ENCODE data around the gene RPIA. TPM values are rescaled to one million over a fixed set of nuclear protein-coding genes. Genes with fewer than 3 reads are reported as not detected.

The RPIA gene
- total RNA-seq, 2 experiments from 2014 or later, result 82.7 to 84.1 TPM

DNA sequence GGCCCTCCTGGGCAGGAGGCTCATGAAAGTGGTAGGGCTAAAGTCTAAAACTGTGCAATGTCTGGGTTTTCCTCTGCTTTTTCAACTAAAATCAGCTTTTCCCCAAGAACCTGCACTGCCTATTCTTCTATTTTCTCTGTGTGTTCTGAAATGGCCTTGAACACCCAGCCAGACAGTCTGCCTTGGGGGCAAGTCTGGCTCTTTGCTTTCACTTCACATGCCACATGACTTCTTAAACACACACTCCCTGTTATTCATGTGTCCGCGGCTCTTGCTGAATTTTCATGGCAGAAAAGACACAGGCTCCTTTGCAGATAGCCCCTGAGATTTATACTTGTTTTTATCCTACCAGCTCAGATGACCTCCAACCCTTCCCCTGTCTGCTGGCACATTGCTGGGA is 10.6 kb upstream of the RPIA start:
- POLR2A ChIA-PET, result no interaction called here
- CTCF ChIA-PET, result interaction anchor here (0.6 kb wide), 3 partner anchors 71 to 386 kb away, joined by 3 to 4 read pairs (median 4); no protein-coding TSS in a partner anchor

DNA sequence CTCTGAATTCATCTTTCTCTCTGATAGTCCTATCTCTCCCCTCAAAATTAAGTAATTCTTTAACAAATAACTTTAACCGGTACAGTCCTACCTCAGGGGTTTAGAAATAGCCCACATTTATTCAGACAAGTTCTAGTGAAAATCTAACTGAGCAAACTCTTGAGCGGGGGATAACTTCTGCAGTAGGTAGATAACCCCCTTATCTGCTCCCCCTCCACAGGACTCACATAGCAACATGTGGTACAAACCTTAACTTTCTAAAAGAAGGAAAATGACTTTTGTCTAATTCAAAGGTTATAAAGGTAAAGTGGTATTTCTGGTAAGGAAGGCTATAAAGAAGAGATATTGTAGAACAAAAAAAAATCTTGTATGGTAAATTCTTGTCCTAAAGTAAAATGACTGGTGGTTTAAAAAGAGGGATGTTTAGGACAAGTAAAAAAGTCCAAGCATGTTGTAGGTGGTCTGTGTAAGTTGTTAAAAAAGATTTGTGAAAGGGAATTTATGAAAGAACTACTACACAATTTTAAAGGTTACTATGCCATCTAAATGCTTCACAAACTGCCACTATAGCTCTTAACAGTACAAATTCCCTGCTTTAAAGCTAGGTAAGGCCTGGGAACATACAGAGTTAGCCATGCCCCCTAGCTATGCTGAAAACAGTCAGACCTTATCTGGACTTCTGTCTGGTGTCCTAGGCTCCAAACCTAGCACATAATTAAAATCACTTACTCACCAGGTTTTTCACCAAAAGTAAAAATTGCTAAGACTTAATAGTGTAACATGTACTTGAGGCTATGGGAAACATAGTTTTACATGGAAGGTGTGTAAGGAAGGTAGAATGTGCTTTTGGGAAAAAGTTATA is 8.1 kb upstream of the RPIA start:
- ChIA-PET CTCF (no interaction called here), POLR2A (no interaction called here)

DNA sequence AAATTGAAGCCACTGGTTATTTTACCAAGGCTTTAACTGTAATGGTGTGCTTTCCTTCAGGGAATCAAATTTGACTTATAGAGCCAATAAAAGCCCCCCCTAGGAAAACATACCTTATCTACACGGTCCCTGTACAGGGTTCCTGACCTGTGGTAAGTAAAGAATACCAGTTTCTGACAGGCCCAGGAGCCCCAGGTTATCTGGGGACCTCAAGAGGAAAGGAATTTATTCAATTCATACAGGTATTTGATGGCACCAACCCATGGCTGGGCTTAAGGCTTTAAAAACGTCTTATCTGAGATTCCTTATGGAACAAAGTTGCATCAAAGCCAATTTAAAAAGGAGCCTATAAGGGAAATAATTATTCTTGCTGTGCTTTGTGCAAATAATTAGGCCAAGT is 7.0 kb upstream of the RPIA start:
- ChIA-PET POLR2A (no interaction called here), CTCF (no interaction called here)

DNA sequence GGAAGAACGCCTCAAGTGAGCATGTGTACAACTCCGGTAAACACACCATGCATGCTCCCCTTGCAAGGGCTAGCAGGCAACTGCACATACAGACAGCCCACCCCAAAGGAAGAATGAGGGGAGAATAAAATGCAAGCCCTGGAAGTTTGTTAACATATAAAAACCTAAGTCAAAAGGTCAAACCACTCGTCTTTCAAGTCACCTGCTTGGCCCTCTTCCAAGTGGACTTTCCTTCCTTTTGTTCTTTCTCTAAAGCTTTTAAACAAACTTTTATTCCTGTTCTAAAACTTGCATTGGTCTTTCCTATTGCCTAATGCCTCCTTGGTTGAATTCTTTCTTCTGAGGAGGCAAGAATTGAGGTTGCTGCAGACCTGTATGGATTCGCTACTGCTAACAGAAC is 5.2 kb upstream of the RPIA start:
- POLR2A ChIA-PET, result no interaction called here
- CTCF ChIA-PET, result no interaction called here

DNA sequence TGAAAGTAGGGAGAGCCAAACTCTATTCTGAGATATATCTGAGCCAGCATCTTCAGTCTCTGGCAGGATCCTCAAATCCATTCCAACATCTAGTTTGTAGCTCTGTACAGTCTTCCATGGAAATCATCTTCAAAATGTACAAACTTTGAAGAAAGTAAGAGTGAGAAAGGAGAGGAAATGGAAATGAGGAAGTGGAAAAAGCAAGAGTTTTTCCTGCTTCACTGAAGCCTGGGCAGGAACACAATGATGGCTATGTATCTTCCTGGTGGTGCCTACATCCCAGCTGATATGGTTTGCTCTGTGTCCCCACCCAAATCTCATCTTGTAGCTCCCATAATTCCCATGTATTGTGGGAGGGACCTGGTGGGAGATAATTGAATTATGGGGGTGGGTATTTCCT is 4.1 kb upstream of the RPIA start:
- ChIA-PET POLR2A (no interaction called here), CTCF (no interaction called here)

DNA sequence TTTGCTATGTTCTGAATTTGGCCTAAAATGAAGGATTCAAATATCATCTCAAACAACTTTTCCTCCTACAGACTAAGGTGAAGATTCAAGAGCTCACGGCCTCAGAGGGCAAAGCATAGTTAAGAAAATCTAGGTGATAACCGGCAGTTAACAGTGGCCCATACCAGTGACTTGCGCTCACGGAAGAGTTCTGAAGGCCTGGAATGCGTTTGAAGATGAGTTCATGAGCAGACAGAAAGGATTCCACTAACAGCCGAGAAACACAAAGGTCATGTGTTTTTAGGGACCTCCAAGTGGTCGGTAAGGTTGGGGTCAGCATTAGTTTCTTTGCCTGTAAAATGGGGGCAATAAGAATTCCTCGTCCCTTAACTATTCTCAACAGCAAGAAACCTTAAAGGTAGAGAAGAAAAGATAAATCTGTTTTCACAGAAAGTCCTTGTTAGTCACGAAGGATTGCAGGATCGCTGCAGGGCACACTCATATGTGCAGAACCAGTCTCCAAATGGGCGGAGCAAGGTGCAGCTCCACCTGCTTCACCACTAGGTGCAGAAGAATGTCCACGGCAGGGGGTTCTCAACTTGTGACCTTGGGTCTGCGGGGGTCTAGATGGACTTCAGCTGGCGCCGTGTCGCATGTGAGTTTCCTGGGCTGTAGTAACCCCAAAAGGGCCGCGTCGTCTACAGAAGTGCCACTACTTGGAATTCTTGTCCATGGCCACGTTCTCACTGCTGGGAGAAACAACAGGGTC is 708 bp upstream of the RPIA start:
- ChIA-PET POLR2A (interaction anchor here (1.1 kb wide), 1 partner anchor 63 kb away, joined by 4 read pairs; no protein-coding TSS in a partner anchor), CTCF (interaction anchor here (0.8 to 1.1 kb wide), 2 partner anchors 21 to 83 kb away, joined by 3 read pairs; no protein-coding TSS in a partner anchor)

DNA sequence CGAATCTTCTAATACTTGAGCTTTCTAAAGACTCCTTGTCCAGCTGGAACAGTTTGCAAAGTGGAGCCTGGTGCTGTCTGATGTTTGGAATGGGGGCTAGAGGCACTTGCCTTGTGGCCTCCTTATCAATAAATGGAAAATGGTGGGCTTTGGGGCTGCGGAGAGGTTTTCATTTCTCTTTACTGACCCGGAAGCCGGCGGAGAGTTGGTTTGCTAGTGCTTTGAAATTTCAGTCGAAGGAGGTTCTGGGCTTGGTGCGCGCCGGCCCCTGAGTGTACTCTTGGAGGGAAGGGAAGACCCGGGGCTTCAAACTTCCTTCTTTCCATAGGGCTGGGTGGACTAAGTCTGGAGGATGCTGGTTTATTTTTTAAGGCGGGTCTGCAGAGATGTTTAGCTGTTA is 714 bp downstream of the RPIA start:
- CTCF ChIA-PET, result interaction anchor here (0.6 to 1.3 kb wide), 12 partner anchors 9 to 99 kb away, joined by 3 to 8 read pairs (median 3); no protein-coding TSS in a partner anchor
- POLR2A ChIA-PET, result interaction anchor here (1.1 to 1.8 kb wide), 3 partner anchors 54 to 66 kb away, joined by 4 to 7 read pairs (median 4); partner anchors contain the start of gene EIF2AK3

DNA sequence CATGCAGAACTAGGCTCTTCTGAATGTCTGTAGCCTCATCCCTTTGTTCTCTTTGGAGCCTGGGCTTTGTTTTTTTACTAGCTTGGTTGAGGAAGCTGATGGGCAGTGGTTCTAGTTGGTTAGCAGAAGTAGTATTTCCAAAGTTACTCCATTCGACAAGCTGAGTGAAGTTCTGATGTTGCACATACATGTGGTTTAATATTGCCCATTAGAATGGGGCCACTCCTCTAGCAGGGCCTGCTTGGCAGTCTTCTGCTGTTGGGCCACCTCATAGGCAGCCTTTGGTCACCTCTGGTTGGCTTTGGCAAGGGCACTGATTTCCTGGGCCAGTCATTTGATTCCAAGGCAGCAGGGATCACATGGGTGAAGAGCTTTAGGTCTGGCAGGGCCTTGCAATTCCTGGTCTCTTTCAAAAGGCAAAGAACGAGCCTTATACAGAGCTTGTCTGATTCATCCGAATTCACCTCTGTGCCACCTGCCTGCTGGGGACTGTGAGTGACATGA is 2.5 kb downstream of the RPIA start:
- CTCF ChIA-PET, result interaction anchor here (1.9 kb wide), 1 partner anchor 22 kb away, joined by 6 read pairs; no protein-coding TSS in a partner anchor
- POLR2A ChIA-PET, result no interaction called here

DNA sequence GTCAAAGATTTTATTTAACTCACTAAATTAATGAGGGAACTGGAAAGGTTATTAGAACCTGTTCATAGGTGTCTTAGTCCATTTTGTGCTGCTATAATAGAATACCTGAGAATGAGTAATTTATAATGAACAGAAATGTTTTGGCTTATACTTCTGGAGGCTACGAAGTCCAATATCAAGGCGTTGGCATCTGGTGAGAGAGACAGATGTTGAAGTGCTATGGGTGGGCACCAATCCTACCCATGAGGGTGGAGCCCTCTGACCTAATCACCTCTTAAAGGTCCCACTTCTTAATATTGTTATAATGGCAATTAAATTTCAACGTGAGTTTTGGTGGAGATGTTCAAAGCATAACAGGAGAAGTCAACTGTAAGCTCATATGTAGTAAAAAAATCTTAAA is 5.1 kb downstream of the RPIA start:
- ChIA-PET CTCF (no interaction called here), POLR2A (no interaction called here)

DNA sequence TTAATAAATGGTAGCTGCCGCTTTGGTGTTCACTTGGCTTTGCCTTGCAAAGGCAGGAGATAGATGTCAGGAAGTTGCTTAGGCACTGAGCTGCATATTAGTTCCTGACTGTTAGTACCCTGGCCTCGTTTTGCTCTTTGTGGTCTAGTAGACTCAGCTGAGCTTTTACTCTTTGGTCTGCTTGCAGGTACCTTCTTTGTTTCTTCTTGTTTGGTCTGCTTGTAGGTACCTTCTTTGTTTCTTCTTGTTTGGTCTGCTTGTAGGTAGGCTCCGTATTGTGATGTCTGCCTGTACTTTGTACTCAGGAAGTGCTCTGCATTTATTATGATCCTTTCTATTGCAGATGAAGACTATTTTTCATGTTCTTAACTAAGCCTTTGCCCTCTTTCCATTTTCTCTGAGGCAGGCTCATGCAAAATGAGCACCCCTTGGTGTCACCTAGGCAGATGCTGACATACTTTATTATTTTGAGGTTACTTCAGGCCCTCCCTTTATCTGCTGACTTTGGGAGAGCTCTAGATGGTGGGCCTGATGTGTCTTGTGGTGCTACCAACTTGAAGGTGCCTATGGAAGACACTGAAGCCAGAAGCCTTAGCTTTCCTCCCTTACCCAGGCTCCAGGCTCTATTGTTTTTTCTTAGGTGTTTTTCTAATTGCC is 6.0 kb downstream of the RPIA start:
- POLR2A ChIA-PET, result no interaction called here

DNA sequence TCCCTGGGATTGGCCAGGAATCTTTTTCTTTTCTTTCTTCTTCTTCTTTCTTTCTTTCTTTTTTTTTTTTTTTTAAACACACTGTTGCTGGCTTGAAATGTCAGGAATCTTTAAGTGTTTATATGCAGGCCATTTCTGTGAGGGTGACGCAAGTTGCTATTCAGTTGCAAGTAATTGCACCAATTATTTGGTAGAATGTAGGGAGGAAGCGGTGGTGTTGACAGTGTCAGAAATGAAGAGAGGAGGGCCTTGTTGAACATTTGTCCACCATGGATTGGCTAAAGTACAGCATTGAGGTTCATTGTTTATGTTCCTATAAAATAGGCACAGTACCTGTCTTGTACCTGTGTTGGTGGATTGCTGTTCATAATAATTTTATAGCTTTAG is 6.5 kb downstream of the RPIA start:
- POLR2A ChIA-PET, result no interaction called here
- CTCF ChIA-PET, result no interaction called here

More for the DNA sequence above, 6.0 kb downstream of the RPIA start:
- CTCF ChIA-PET, result no interaction called here

DNA sequence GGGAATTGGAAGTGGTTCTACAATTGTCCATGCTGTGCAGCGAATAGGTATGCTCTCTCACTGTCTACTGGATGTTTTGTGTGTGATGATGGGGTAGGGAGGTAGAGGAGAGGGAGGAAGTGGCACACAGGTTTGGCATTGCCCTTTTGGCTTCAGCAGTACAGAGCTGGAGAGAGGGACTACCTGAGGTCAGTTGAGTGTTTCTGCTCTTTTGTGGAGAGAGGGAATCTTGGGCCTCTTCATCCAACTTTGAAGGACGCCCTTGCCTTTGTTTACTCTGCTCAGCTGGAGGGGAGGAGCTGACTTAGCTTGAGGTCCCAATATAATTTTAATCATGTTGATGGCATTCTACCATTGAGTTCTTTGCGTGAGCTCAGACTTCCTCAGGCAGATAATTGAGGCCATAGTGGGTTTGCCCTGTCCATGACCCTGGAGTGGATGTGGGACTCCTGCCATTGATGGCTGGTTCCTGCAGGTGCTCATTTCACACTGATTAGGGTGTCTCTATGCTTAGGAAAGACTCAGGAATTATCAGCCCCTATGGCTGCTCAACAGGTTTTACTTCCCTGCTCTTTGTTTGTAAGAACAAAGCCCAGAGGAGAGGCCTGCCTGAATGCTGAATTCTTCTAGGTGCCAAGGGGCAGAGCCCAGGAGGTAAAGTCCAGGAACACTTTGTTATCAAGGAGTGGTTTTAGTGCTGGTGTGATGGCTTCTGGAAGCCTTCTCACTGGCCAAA is 7.2 kb downstream of the RPIA start:
- ChIA-PET POLR2A (no interaction called here), CTCF (no interaction called here)

DNA sequence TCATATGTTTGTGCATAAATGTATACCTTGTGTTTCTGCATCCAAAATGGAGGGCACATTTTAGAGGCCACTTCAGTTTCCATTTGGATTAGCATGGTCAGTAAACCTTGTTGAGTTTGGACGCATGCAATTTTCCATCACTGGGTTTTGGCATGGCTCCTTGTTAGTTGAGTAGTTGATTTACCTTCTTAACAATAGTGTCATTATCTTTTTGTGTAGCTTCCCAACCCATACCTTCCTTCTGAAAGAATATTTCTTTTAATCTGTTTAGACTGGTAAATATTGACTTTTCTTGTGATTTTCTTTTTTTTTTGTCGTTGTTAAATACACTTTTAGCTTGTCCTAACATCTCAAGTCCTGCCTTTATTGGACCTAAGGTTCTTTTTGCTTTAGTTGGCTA is 15.5 kb downstream of the RPIA start:
- ChIA-PET CTCF (no interaction called here), POLR2A (no interaction called here)

DNA sequence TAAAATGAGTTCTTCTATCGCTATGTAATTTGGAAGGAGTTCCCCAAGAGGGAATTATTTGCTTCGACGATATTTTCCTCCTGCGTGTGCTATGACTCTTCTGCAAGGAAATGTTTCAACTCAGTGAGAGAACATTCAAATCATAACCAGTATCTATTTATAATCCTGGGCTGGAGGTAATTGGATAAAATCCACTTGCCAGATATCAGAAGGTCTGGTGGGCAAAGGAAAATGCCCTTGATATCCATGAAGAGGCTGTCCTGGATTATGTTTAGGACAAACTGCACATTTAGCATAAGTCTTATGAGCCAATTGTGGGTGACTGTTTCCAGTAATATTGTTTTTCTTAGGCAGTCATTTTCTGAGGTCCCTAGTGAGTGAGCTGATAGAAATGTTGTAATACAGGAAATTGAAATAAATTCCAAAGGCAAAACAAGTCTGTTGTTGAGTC is 17.7 kb downstream of the RPIA start:
- ChIA-PET CTCF (no interaction called here), POLR2A (no interaction called here)

DNA sequence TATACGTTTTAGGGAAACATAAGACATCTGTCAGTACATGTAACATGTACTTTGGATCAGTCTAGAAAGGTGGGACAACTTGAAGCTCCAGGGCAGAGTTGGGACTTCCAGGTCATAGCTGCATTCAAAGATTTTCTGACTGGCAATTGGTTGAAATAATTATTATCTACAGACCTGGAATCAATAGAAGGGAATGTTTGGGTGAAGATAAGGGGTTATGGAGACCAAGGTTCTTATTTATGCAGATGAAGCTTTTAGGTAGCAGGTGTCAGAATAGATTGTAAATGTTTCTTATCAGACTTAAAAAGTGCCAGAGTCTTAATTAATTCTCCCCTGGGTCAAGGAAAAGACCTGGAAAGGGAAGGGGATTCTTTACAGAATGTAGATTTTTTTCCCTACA is 19.8 kb downstream of the RPIA start:
- ChIA-PET POLR2A (no interaction called here), CTCF (interaction anchor here (1.1 kb wide), 1 partner anchor 12 kb away, joined by 5 read pairs; no protein-coding TSS in a partner anchor)

DNA sequence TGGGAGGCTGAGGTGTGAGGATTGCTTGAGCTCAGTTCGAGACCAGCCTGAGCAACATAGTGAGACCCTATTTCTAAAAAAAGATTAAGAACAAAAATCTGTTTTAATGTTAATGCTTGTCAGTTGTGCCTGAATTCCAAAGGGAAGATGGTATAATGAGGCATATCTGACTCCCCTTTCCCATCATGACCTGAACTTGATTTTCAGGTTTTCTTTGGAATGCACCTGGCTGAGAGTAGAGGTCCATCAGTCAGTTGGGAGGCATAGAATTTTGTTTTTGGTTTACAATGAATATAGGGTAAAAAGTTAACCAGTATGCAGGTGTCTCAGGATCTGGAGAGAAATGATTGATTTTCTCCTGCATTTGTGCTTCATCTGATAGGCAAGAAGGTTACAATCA is 20.4 kb downstream of the RPIA start:
- ChIA-PET POLR2A (no interaction called here), CTCF (no interaction called here)

DNA sequence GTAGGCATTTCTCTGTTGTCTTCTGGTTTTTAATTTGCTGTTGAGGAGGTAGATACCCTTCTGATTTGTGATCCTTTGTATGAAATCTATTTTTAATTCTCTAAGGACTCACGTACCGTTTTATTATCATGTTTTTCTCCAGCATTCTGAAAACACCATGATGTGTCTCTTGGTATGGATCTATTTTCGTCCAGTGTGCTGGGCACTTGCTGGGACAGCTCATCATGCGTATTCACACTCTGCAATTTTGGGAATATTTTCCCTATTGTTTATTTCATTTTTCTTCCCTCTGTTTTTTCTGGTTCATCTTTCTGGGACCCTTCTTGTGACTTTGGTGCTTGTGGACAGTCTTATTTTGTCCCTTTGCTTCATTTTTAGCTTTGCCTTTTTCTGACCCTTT is 21.9 kb downstream of the RPIA start:
- POLR2A ChIA-PET, result no interaction called here
- CTCF ChIA-PET, result no interaction called here

DNA sequence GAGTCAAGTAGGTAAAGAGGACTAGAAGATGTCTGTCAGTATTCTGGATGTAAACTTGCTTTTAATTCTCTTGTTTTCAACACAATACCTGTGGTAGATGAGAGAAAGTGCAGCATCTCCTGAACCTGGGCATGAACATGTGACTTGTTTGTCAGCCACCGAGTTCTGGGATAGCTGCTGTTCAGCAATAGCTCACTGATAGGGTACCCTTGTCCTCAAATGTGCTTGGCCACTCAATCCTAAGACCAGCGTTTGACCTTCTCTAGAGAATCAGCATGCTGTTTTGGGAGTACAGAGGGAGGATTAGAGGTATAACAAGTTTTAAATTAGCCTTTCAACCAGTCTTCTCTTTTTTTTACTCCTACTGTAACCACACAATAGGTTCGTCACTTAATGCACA is 23.2 kb downstream of the RPIA start:
- ChIA-PET CTCF (no interaction called here), POLR2A (no interaction called here)

DNA sequence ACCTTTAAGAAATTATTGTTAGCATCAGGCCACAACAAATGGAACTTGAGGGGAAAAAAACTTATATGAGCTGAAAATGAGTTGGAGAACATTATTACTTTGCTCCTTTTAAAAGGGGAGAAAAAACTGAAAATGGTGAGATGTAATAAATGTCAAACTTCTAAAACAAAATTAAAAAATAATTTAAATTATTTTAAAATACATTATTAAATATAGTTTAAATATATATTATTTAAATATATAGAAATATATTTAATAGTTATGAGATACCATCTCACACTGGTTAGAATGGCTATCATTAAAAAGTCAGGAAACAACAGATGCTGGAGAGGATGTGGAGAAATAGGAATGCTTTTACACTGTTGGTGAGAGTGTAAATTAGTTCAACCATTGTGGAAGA is 28.9 kb downstream of the RPIA start:
- ChIA-PET CTCF (no interaction called here), POLR2A (no interaction called here)

DNA sequence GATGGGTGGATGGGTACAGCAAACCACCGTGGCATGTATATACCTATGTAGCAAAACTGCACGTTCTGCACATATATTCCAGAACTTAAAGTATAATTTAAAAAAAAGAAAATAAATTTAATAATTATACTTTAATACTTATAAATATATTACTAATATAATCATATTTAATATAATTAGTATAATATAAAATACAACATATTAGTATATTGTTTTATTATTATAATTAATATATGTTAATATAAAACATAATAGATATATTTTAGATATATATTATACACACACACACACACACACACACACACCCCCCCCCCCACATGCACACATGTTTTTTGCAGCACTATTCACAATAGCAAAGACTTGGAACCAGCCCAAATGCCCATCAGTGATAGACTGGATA is 29.8 kb downstream of the RPIA start:
- CTCF ChIA-PET, result no interaction called here
- POLR2A ChIA-PET, result no interaction called here
